CD8-positive, alpha-beta memory T cell (primary cell): ENCODE data around the gene XAGE1A. TPM values are rescaled to one million over a fixed set of nuclear protein-coding genes. Genes with fewer than 3 reads are reported as not detected.
"Not testable (repeated sequence)": the region's sequence is repeated elsewhere in the genome, so short reads cannot be mapped to it uniquely, and the experiment has no call there.

Source experiments
- CTCF ChIA-PET: fragments of 350-600 bp; sonication (Branson Sonifier 250); formaldehyde crosslinking; loops from one replicate; lab custom pipeline; 2021; ENCODE audit warnings: antibody characterized with exemption; lab: Charles Lee
- POLR2A ChIA-PET: fragments of 350-600 bp; sonication (Branson Sonifier 250); formaldehyde crosslinking; loops from one replicate; lab custom pipeline; 2021; ENCODE audit warnings: antibody characterized with exemption; lab: Charles Lee
- DNase-seq, 5 donors: peaks; one replicate each; pipeline versions ENCODE4 v3.0.0 to v3.0.0-alpha.2; 2020 to 2022; ENCODE audit warnings: mixed read lengths in 1 of 5
- H3K27ac ChIP-seq: one replicate; pipeline ENCODE4 v1.7.0; 2013; ENCODE audit warnings: low read depth, mild to moderate bottlenecking, low read length, moderate library complexity
- H3K27me3 ChIP-seq: 2 replicates; pipeline ENCODE4 v1.7.0; 2013; ENCODE audit warnings: low read length, mild to moderate bottlenecking; ENCODE audit not compliant: insufficient read depth, poor library complexity, severe bottlenecking
- H3K36me3 ChIP-seq: 2 replicates; pipeline ENCODE4 v1.7.0; 2013; ENCODE audit warnings: mild to moderate bottlenecking, low read length, moderate library complexity; ENCODE audit not compliant: insufficient read depth
- H3K4me1 ChIP-seq: 2 replicates; pipeline ENCODE4 v1.7.0; 2013; ENCODE audit warnings: mild to moderate bottlenecking, low read length, moderate library complexity; ENCODE audit not compliant: insufficient read depth
- H3K4me3 ChIP-seq: 2 replicates; pipeline ENCODE4 v1.7.0; 2013; ENCODE audit warnings: mild to moderate bottlenecking, low read length
- H3K9me3 ChIP-seq: 2 replicates; pipeline ENCODE4 v1.7.0; 2013; ENCODE audit warnings: mild to moderate bottlenecking, low read length
- H3K27ac Mint-ChIP-seq, 8 donors: one replicate each; pipeline ENCODE4 v1.8.0; 2020 to 2021; ENCODE audit warnings: mixed read lengths in 8 of 8, mild to moderate bottlenecking in 6 of 8, inconsistent platforms in 3 of 8, moderate library complexity in 3 of 8
- H3K27me3 Mint-ChIP-seq, 2 donors: one replicate each; pipeline ENCODE4 v1.8.0; 2020 to 2021; ENCODE audit warnings: mixed read lengths in 2 of 2, mild to moderate bottlenecking in 1 of 2, moderate library complexity in 1 of 2
- H3K36me3 Mint-ChIP-seq, 3 donors: one replicate each; pipeline ENCODE4 v1.8.0; 2020 to 2021; ENCODE audit warnings: mixed read lengths in 3 of 3, inconsistent platforms in 1 of 3, mild to moderate bottlenecking in 1 of 3
- H3K4me1 Mint-ChIP-seq, 3 donors: one replicate each; pipeline ENCODE4 v1.8.0; 2020 to 2021; ENCODE audit warnings: mixed read lengths in 3 of 3, inconsistent platforms in 1 of 3, mild to moderate bottlenecking in 1 of 3
- H3K4me3 Mint-ChIP-seq, 7 donors: one replicate each; pipeline ENCODE4 v1.8.0; 2020 to 2021; ENCODE audit warnings: mixed read lengths in 7 of 7, mild to moderate bottlenecking in 6 of 7, moderate library complexity in 4 of 7, inconsistent platforms in 2 of 7
- H3K9me3 Mint-ChIP-seq, 5 donors: one replicate each; pipeline ENCODE4 v1.8.0; 2020 to 2022; ENCODE audit warnings: mixed read lengths in 5 of 5, mild to moderate bottlenecking in 3 of 5, moderate library complexity in 2 of 5, inconsistent platforms in 1 of 5
- polyA plus RNA-seq: library from polyadenylated mRNA; unstranded; fragments of 300-500 nt; fragmentation: Illumina TruSeq; gene quantifications from one replicate; pipeline ENCODE4 v1.2.3, GENCODE V29; 2021
- total RNA-seq, 2 experiments: library from RNA; stranded (reverse); gene quantifications; one replicate each; pipeline ENCODE4 v1.2.3, GENCODE V29; 2021

Gene XAGE1A
- total RNA-seq, result not detected
- not detected for polyA plus RNA-seq

GRCh38 chrX:52495545-52496418 is at the start of gene XAGE1A:
XAGE1A (plus strand) TSS chrX:52495808; CDS start chrX:52497362, 1,554 bp downstream.
- H3K27ac ChIP-seq, H3K4me1 ChIP-seq, H3K27ac Mint-ChIP-seq, H3K27me3 Mint-ChIP-seq, POLR2A ChIA-PET, H3K4me1 Mint-ChIP-seq, H3K36me3 ChIP-seq, H3K27me3 ChIP-seq, H3K9me3 Mint-ChIP-seq, DNase-seq, H3K4me3 Mint-ChIP-seq, H3K36me3 Mint-ChIP-seq, H3K9me3 ChIP-seq, H3K4me3 ChIP-seq, CTCF ChIA-PET: not testable (repeated sequence)

GRCh38 chrX:52452031-52452430 is 43.6 kb upstream of the XAGE1A start:
- H3K4me3 Mint-ChIP-seq, CTCF ChIA-PET, H3K9me3 Mint-ChIP-seq, H3K27me3 ChIP-seq, DNase-seq, H3K4me3 ChIP-seq, H3K4me1 Mint-ChIP-seq, H3K4me1 ChIP-seq, POLR2A ChIA-PET, H3K36me3 Mint-ChIP-seq, H3K27ac Mint-ChIP-seq, H3K9me3 ChIP-seq, H3K36me3 ChIP-seq, H3K27ac ChIP-seq: not testable (repeated sequence)
- peaks cover 6 to 14% of the 10 kb centered on the region in 2 donors for H3K27me3 Mint-ChIP-seq

- H3K9me3 Mint-ChIP-seq, POLR2A ChIA-PET, H3K4me3 ChIP-seq, H3K27me3 ChIP-seq, H3K36me3 ChIP-seq, H3K4me1 Mint-ChIP-seq, H3K27ac ChIP-seq, H3K9me3 ChIP-seq, DNase-seq, H3K36me3 Mint-ChIP-seq, H3K4me3 Mint-ChIP-seq, H3K27ac Mint-ChIP-seq, H3K4me1 ChIP-seq, CTCF ChIA-PET: not testable (repeated sequence)
- peaks cover 3 to 12% of the 10 kb centered on the region in 2 donors for H3K27me3 Mint-ChIP-seq
These were observed 24.3 kb upstream of the XAGE1A start for GRCh38 chrX:52471301-52471700.

- H3K27ac ChIP-seq, POLR2A ChIA-PET, H3K4me1 Mint-ChIP-seq, H3K36me3 ChIP-seq, DNase-seq, H3K4me3 ChIP-seq, H3K4me1 ChIP-seq, H3K27me3 Mint-ChIP-seq, H3K27me3 ChIP-seq, H3K27ac Mint-ChIP-seq, H3K4me3 Mint-ChIP-seq, H3K9me3 Mint-ChIP-seq, H3K36me3 Mint-ChIP-seq, H3K9me3 ChIP-seq, CTCF ChIA-PET: not testable (repeated sequence)
These were observed 788 bp downstream of the XAGE1A start for GRCh38 chrX:52496419-52496772.

- DNase-seq, H3K4me1 ChIP-seq, H3K36me3 Mint-ChIP-seq, H3K9me3 ChIP-seq, H3K9me3 Mint-ChIP-seq, H3K27ac Mint-ChIP-seq, CTCF ChIA-PET, H3K27ac ChIP-seq, POLR2A ChIA-PET, H3K4me1 Mint-ChIP-seq, H3K4me3 ChIP-seq, H3K36me3 ChIP-seq, H3K27me3 Mint-ChIP-seq, H3K4me3 Mint-ChIP-seq, H3K27me3 ChIP-seq: not testable (repeated sequence)
These were observed 5.8 kb downstream of the XAGE1A start for GRCh38 chrX:52501362-52501761.

GRCh38 chrX:52504551-52504950 is 8.9 kb downstream of the XAGE1A start:
- Histone ChIP-seq H3K9me3 (no peaks in the 10 kb centered on the region), H3K4me1 (no peaks in the 10 kb centered on the region), H3K4me3 (no peak overlapping the region), H3K27me3 (no peaks in the 10 kb centered on the region), H3K27ac (no peak overlapping the region), H3K36me3 (no peaks in the 10 kb centered on the region)
- no peaks in the 10 kb centered on the region for H3K9me3 Mint-ChIP-seq
- no peaks in the 10 kb centered on the region for H3K4me1 Mint-ChIP-seq
- H3K4me3 Mint-ChIP-seq, result no peak overlapping the region
- POLR2A ChIA-PET, result no interaction called here
- CTCF ChIA-PET, result no interaction called here
- H3K36me3 Mint-ChIP-seq, result no peaks in the 10 kb centered on the region
- DNase-seq, result no peak
- H3K27ac Mint-ChIP-seq, result no peak overlapping the region
- peaks cover 5% of the 10 kb centered on the region in 2 donors for H3K27me3 Mint-ChIP-seq

GRCh38 chrX:52507331-52507730 is 11.7 kb downstream of the XAGE1A start:
- ChIA-PET CTCF (no interaction called here), POLR2A (no interaction called here)
- H3K9me3 Mint-ChIP-seq, result no peaks in the 10 kb centered on the region
- DNase-seq, result no peak
- H3K36me3 Mint-ChIP-seq, result no peaks in the 10 kb centered on the region
- H3K27me3 ChIP-seq, result no peaks in the 10 kb centered on the region
- no peaks in the 10 kb centered on the region for H3K36me3 ChIP-seq
- no peaks in the 10 kb centered on the region for H3K4me1 Mint-ChIP-seq
- H3K4me3 ChIP-seq, result no peak overlapping the region
- H3K4me1 ChIP-seq, result no peaks in the 10 kb centered on the region
- no peaks in the 10 kb centered on the region for H3K9me3 ChIP-seq
- no peak overlapping the region for H3K27ac ChIP-seq
- H3K27ac Mint-ChIP-seq, result no peak overlapping the region
- H3K27me3 Mint-ChIP-seq, result peaks cover 5% of the 10 kb centered on the region in 2 donors
- no peak overlapping the region for H3K4me3 Mint-ChIP-seq

GRCh38 chrX:52509916-52510315 is 14.3 kb downstream of the XAGE1A start:
- Mint-ChIP-seq H3K9me3 (no peaks in the 10 kb centered on the region), H3K27me3 (peaks cover 1 to 5% of the 10 kb centered on the region in 2 donors), H3K4me1 (no peaks in the 10 kb centered on the region), H3K27ac (no peak overlapping the region), H3K4me3 (no peak overlapping the region), H3K36me3 (no peaks in the 10 kb centered on the region)
- Histone ChIP-seq H3K9me3 (no peaks in the 10 kb centered on the region), H3K36me3 (no peaks in the 10 kb centered on the region), H3K4me1 (no peaks in the 10 kb centered on the region), H3K27me3 (no peaks in the 10 kb centered on the region), H3K27ac (no peak overlapping the region), H3K4me3 (no peak overlapping the region)
- DNase-seq, result no peak
- ChIA-PET POLR2A (no interaction called here), CTCF (no interaction called here)
